ENCODE measurements around the gene PPP2R2D.
"Not testable (repeated sequence)": the region's sequence is repeated elsewhere in the genome, so short reads cannot be mapped to it uniquely, and the experiment has no call there.

PPP2R2D gene

GRCh38 chr10:131930150-131930549 lies 29.3 kb downstream of the PPP2R2D start:
- DNase-seq, result no peak

DNA sequence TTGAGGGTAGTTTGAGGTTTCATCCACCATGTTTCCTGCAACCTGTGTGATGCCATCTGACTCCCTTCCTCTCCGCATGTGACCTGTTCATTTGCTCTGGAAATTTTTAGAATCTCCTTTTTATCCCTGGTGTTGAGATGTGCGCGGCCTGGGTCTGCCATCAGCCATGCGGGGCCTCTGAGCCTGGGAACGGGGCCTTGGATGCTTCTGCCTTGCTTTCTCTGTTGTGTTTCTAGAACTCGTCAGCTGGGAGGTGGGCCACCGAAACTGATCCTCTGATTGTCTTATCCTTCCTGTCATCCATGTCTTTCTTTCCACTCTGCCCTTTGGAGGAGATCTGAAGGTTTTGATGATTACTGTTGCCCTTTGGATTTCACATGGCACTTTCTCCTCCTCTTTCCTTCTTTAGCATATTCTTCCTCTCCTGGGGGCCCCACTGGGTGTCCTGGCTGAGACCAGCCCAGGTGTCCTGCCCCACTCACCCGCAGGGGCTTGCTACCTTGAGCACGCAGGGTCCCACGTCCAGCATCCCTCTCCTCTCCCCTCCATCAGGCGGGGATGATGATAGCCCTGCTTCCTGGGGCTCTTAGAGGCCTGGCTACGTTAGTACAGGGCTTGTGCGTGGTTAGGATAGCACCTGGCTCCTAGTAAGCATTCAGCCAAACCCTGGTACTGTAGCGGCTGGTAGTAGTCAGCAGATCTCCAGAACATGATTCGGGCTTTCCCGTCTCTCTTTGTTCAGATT lies 29.9 kb downstream of the PPP2R2D start:
- DNase-seq, result no peak

GRCh38 chr10:131931981-131932380 lies 31.2 kb downstream of the PPP2R2D start:
- no peak for DNase-seq

- DNase-seq, result no peak
Observed at GRCh38 chr10:131933016-131933695, 32.3 kb downstream of the PPP2R2D start.

GRCh38 chr10:131933696-131934086 lies 32.9 kb downstream of the PPP2R2D start:
- DNase-seq, result no peak

- no peak for DNase-seq
Observed at GRCh38 chr10:131934769-131935168, 34.0 kb downstream of the PPP2R2D start.

- no peak for DNase-seq
Observed at GRCh38 chr10:131935260-131935659, 34.5 kb downstream of the PPP2R2D start.

DNA sequence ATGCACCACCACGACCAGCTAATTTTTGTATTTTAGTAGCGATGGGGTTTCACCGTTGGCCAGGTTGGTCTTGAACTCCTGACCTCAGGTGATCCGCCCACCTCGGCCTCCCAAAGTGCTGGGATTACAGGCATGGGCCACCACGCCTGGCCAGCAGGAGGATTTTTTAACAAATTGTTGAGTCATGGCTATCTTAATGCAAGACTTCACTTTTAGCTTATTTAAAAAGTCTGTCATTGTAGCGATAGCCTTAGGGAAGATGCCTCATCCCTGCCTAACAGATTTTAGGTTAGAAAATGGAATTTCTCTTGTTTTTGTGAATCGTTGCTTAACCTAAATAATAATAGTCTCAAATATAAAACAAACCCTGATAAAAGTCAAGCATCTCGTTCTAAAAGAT lies 35.5 kb downstream of the PPP2R2D start:
- no peak for DNase-seq

GRCh38 chr10:131936736-131937135 lies 35.9 kb downstream of the PPP2R2D start:
- no peak for DNase-seq

DNA sequence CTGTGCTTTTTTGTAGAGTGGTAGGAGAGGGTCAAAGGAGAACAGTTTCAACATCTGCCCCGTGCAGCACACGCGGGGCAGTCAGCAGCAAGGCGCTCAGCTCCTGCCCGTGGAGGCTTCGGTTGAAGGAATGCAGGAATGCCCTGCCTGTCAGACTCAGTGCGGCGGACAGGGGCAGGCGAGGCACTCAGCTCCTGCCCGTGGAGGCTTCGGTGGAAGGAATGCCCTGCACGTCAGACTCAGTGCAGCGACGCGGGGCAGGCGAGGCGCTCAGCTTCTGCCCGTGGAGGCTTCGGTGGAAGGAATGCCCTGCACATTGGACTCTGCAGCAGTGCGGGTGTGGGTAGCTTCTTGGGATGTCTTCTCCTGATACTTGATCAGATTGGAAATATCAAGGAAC lies 37.0 kb downstream of the PPP2R2D start:
- DNase-seq, result no peak

GRCh38 chr10:131938681-131939080 lies 37.9 kb downstream of the PPP2R2D start:
- no peak for DNase-seq

DNA sequence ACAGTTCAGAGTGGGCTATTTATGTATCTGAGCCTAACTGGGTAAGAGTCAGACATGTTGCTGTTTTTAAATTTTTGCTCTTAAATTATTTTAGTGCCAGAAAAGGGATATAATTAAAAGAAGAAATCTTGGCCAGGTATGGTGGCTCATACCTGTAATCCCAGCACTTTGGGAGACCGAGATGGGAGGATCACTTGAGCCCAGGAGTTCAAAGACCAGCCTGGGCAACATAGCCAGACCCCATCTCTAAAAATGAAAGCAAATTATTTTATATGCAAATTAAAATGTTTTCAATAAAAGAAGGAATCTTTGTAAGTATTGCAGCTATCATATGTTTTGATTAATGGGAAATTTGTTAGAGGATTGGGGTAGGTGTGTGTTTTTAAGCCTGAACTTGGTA lies 41.6 kb downstream of the PPP2R2D start:
- DNase-seq, result no peak

GRCh38 chr10:131943021-131943814 lies 42.4 kb downstream of the PPP2R2D start:
- peak; percentile 23 for DNase-seq

DNA sequence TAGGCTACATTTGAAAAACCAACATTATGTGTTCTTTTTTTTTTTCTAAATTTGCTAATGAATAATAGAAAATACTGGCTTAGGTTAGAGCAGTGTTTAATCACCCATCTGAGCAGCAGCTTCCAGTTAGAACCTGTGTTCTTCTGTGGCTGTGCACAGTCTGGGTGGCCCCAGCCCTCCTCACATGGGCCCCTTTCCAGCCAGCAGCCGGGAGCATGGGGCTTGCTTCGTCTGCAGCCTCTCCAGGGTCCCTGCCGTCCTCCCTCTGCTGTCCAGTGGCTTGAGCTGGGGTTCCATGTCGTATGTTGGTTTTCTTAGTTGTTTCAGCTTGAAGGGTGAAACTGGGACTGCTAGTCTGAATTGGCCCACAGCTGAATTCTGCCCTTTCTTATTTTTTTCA lies 43.6 kb downstream of the PPP2R2D start:
- DNase-seq, result no peak

- no peak for DNase-seq
Observed at GRCh38 chr10:131944976-131945695, 44.3 kb downstream of the PPP2R2D start.

DNA sequence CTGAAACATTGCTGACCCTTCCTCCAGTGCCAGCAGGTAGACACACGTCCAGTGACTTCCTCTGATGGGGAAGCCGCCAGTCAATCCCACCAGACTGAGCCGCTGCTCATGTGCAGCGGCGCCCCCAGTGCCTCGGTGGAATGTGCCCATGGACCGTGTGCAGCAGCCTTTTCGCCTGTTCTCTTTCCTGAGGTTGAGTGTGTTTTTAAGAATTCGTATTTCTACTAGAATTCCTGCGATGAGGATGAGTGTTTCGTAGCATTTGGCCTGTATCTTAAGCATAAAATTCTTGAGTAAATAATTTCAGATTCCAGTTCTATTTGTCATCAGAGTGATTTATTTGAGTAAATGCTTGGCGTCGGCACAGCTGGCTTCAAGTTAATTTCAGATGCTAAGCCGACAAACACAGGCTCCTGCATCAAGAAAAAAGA lies 45.5 kb downstream of the PPP2R2D start:
- DNase-seq, result no peak

- DNase-seq, result no peak
Observed at GRCh38 chr10:131946880-131947279, 46.1 kb downstream of the PPP2R2D start.

DNA sequence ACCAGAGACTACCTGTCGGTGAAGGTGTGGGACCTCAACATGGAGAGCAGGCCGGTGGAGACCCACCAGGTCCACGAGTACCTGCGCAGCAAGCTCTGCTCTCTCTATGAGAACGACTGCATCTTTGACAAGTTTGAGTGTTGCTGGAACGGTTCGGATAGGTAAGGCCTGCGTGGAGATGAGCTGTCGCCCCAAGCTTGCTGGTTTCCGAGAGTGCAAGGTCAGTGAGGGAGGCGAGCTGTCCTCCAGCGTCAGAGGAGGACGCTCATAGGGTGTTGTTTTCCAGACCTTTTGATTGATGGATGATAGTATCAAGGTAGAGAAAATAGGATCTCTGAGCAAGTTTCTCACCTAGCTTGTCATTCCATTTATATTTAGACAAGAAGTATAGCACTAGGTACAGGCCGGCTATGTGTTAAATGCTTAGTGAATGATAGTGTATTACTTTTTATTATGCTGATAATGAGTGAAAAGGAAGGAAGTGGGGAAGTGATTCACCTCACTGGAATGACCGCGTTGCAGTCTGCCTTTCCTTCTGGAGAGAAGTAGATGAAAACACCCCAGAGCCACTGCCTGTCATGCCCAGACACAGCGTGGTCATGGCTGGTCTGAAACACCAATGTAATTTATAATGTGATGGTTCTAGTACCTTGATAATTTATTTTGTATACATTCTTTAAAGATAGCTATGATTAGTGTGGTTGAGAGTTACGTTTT lies 47.0 kb downstream of the PPP2R2D start:
- DNase-seq, result no peak

- no peak for DNase-seq
Observed at GRCh38 chr10:131948501-131948900, 47.7 kb downstream of the PPP2R2D start.

DNA sequence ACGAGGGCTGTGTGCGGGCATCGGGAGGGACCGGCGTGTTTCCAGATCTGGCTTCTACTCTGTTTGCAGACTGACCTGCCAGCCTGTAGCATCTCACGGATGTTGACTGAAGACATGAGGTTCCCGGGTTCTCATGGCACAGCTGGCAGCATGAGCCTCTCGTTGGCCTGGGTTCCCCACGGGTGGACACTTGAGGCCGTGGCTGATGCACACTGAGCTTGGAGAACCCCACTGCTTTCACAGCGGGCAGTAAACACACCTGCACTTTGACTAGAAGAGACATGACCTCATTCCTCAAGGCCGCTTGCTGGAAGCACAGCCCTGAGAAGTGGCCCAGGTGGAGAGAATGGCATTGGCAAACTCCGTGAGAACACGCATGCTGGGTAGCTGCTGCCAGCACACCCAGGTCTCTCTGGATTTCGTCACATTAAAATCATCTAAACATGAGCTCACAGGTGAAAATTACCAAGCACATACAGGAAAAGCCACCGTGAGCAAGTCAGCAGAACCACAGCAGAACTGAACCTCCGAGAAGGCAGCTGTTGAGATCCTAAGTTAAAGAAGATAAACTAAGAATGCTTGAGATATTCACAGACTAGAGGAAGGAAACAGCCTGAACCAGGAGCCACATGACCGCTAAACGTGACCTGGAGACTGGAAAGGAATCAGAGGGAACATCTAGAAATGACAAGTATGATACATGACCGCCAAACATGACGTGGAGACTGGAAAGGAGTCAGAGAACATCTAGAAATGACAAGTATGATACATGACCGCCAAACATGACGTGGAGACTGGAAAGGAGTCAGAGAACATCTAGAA lies 48.4 kb downstream of the PPP2R2D start:
- no peak for DNase-seq

- not testable (repeated sequence) for DNase-seq
Observed at GRCh38 chr10:131949908-131950307, 49.1 kb downstream of the PPP2R2D start.

All from activated CD4-positive, alpha-beta T cell treated with anti-CD3 and anti-CD28 coated beads, Interleukin-2, amount 50 U/mL, for 1 hour (primary cell).